ENCODE results near the gene TAS2R43. TPM values are rescaled to one million over a fixed set of nuclear protein-coding genes. Genes with fewer than 3 reads are reported as not detected.

The TAS2R43 gene
- total RNA-seq, 1 experiment from 2014 or later: 0.48 TPM

- Histone ChIP-seq H3K4me2 (ENCODE audit: insufficient read depth, insufficient read length, low read length) (no peak overlapping the region), H3K27ac (ENCODE audit: insufficient read length, low read depth, low read length) (no peak overlapping the region), H3K23ac (ENCODE audit: insufficient read length, low read depth, low read length) (no peak overlapping the region), H2BK5ac (ENCODE audit: insufficient read length, low read length) (no peak overlapping the region), H3K4ac (ENCODE audit: low read depth, low read length) (no peak overlapping the region), H4K5ac (ENCODE audit: insufficient read length, low read depth, low read length) (no peak overlapping the region), H2AK5ac (ENCODE audit: insufficient read length, low read length) (no peak overlapping the region), H3K56ac (ENCODE audit: insufficient read length, low read depth, low read length) (no peak overlapping the region), H2BK12ac (ENCODE audit: insufficient read length, low read depth, low read length) (no peak overlapping the region), H3K14ac (ENCODE audit: insufficient read depth, low read length) (no peak overlapping the region), H3K27me3 (ENCODE audit: insufficient read depth, low read length) (no peaks in the 10 kb centered on the region), H3K23me2 (ENCODE audit: insufficient read length, low read depth, low read length, poor library complexity, severe bottlenecking) (no peaks in the 10 kb centered on the region), H2BK20ac (ENCODE audit: low read depth, low read length, poor library complexity, severe bottlenecking) (no peak overlapping the region), H3K79me2 (ENCODE audit: insufficient read depth, low read length) (peaks cover 6% of the 10 kb centered on the region; the same call in 1 of the 2 replicates), H2AFZ (ENCODE audit: low read length) (no peak overlapping the region), H4K8ac (replicated peaks; ENCODE audit: insufficient read length, low read depth, low read length) (no peak overlapping the region), H4K91ac (ENCODE audit: insufficient read length, low read depth, low read length) (no peak overlapping the region), H4K20me1 (ENCODE audit: control insufficient read depth, insufficient read depth, insufficient read length) (no peaks in the 10 kb centered on the region), H3K9ac (ENCODE audit: extremely low read depth, insufficient read length, low read length) (no peak overlapping the region), H3K79me1 (ENCODE audit: insufficient read depth, low read depth, low read length, poor library complexity, severe bottlenecking) (no peaks in the 10 kb centered on the region), H2BK15ac (ENCODE audit: low read depth, low read length) (no peak overlapping the region), H3K9me3 (ENCODE audit: control insufficient read depth, low read depth, low read length) (no peaks in the 10 kb centered on the region), H3K18ac (ENCODE audit: insufficient read length, low read depth, low read length) (no peak overlapping the region), H3T11ph (ENCODE audit: low read length) (no peak overlapping the region), H2BK120ac (ENCODE audit: low read depth, low read length, poor library complexity, severe bottlenecking) (no peak overlapping the region), H3K4me1 (ENCODE audit: insufficient read depth, low read length) (no peaks in the 10 kb centered on the region)
- Mint-ChIP-seq H3K27me3 (ENCODE audit: low read depth) (no peaks in the 10 kb centered on the region), H3K9me3 (peaks cover 0 to 9% of the 10 kb centered on the region in 2 experiments; a peak in 4 of 5 replicates), H3K4me3 (no peak overlapping the region), H3K4me1 (no peaks in the 10 kb centered on the region), H3K36me3 (ENCODE audit: insufficient read depth in 1 of 3, low read depth in 3 of 3) (peaks cover 11 to 21% (median 20%) of the 10 kb centered on the region in 3 experiments), H3K27ac (peak overlapping the region in 1 of 3 experiments; percentile 54; a peak in 1 of 7 replicates)
- DNase-seq: no peak
- no peak for TF ChIP-seq CTCF (conservative IDR thresholded peaks at IDR 0.05)
- WGBS (ENCODE audit: extremely low coverage, insufficient read length, low lambda C conversion rate): no CpG with 5 or more reads among the region's 2 CpGs
Measured at GRCh38 chr12:11130999-11131398, 38.9 kb upstream of the TAS2R43 start.
